HepG2 (cell line): ENCODE measurements around the gene ZNF318. TPM values are rescaled to one million over a fixed set of nuclear protein-coding genes. Genes with fewer than 3 reads are reported as not detected.

Experiments used
- AHR ChIP-seq: IDR thresholded peaks from 2 replicates; pipeline ENCODE4 v1.6.1; 2018; ENCODE audit warnings: missing genetic modification reagents, missing compliant biosample characterization
- CCAR2 ChIP-seq: fragments of 200-400 bp; formaldehyde crosslinking; optimal IDR thresholded peaks from 2 replicates; pipeline ENCODE3; 2018; ENCODE audit warnings: low read depth, mild to moderate bottlenecking, low read length, moderate library complexity
- HIVEP1 ChIP-seq: sonication (generic); formaldehyde crosslinking; IDR thresholded peaks from 2 replicates; pipeline ENCODE4 v1.4.0; 2020; ENCODE audit warnings: mild to moderate bottlenecking, missing genetic modification reagents
- NFIC ChIP-seq: IDR thresholded peaks from 2 replicates; pipeline ENCODE4 v1.6.1; 2012; ENCODE audit warnings: mild to moderate bottlenecking, low read length, inconsistent platforms
- SMARCC2 ChIP-seq: fragments of 450-650 bp; IDR thresholded peaks from 2 replicates; pipeline ENCODE4 v1.6.1; 2017; ENCODE audit warnings: antibody characterized with exemption, mild to moderate bottlenecking
- ZMYM4 ChIP-seq: sonication (generic); formaldehyde crosslinking; IDR thresholded peaks from 2 replicates; pipeline ENCODE4 v1.8.1; 2023; ENCODE audit warnings: mild to moderate bottlenecking, missing genetic modification reagents
- ZNF124 ChIP-seq: sonication (generic); formaldehyde crosslinking; IDR thresholded peaks from 2 replicates; pipeline ENCODE4 v1.4.0; 2020; ENCODE audit warnings: missing genetic modification reagents
- ZNF136 ChIP-seq: sonication (generic); formaldehyde crosslinking; IDR thresholded peaks from 2 replicates; pipeline ENCODE4 v1.8.1; 2022; ENCODE audit warnings: low read depth, mild to moderate bottlenecking, moderate library complexity, missing genetic modification reagents
- ZNF546 ChIP-seq: sonication (generic); formaldehyde crosslinking; conservative IDR thresholded peaks from 2 replicates; pipeline ENCODE4 v1.8.1; 2023; ENCODE audit warnings: mild to moderate bottlenecking, missing genetic modification reagents
- ZNF839 ChIP-seq: sonication (generic); formaldehyde crosslinking; IDR thresholded peaks from 2 replicates; pipeline ENCODE4 v1.4.0; 2020; ENCODE audit warnings: missing genetic modification reagents, mild to moderate bottlenecking, borderline replicate concordance
- polyA plus RNA-seq, 8 experiments: library from polyadenylated mRNA; depleted of rRNA in 3 of 8; stranded (reverse) in 7 of 8; unstranded in 1 of 8; fragments of >200 nt; fragmentation: Illumina TruSeq in 4 of 8; extraction: Trizol in 4 of 8; gene quantifications; 2 replicates each; pipeline versions ENCODE4 v1.2.1 to v1.2.3, GENCODE V29; 2011 to 2016; ENCODE audit warnings: low read depth in 4 of 8, missing spikeins in 1 of 8, mixed read lengths in 1 of 8; ENCODE audit not compliant: insufficient read depth in 1 of 8
- total RNA-seq, 5 experiments: library from RNA; depleted of rRNA; stranded (reverse); fragments of >200 nt; fragmentation: Illumina TruSeq; extraction: Trizol; gene quantifications; 2 replicates each; pipeline ENCODE4 v1.2.3, GENCODE V29; 2016; ENCODE audit warnings: low read depth in 1 of 5
- TF ChIP-seq, protein P1 (sequence below), 2 experiments: sonication (generic) in 1 of 2; formaldehyde crosslinking in 1 of 2; IDR thresholded peaks; 2 replicates each; pipeline versions ENCODE4 v1.6.1 to v1.9.0; 2014 to 2022; ENCODE audit warnings: antibody characterized with exemption in 1 of 2, borderline replicate concordance in 1 of 2, inconsistent platforms in 1 of 2, low read depth in 1 of 2, missing genetic modification reagents in 1 of 2
- TF ChIP-seq, protein P2 (sequence below): sonication (generic); formaldehyde crosslinking; IDR thresholded peaks from 2 replicates; pipeline ENCODE4 v1.4.0; 2020; ENCODE audit warnings: missing genetic modification reagents, mild to moderate bottlenecking, borderline replicate concordance
- TF ChIP-seq, protein P3 (sequence below): sonication (generic); formaldehyde crosslinking; IDR thresholded peaks from 2 replicates; pipeline ENCODE4 v1.4.0; 2020; ENCODE audit warnings: missing genetic modification reagents
- TF ChIP-seq, protein P4 (sequence below): IDR thresholded peaks from 2 replicates; pipeline ENCODE4 v1.6.1; 2018; ENCODE audit warnings: missing genetic modification reagents

The ZNF318 gene
- total and polyA plus RNA-seq, 2 of the 13 experiments (the other 11 are each of a cell fraction or from before 2014, with no cell fraction given): 13.0 to 14.5 TPM

DNA sequence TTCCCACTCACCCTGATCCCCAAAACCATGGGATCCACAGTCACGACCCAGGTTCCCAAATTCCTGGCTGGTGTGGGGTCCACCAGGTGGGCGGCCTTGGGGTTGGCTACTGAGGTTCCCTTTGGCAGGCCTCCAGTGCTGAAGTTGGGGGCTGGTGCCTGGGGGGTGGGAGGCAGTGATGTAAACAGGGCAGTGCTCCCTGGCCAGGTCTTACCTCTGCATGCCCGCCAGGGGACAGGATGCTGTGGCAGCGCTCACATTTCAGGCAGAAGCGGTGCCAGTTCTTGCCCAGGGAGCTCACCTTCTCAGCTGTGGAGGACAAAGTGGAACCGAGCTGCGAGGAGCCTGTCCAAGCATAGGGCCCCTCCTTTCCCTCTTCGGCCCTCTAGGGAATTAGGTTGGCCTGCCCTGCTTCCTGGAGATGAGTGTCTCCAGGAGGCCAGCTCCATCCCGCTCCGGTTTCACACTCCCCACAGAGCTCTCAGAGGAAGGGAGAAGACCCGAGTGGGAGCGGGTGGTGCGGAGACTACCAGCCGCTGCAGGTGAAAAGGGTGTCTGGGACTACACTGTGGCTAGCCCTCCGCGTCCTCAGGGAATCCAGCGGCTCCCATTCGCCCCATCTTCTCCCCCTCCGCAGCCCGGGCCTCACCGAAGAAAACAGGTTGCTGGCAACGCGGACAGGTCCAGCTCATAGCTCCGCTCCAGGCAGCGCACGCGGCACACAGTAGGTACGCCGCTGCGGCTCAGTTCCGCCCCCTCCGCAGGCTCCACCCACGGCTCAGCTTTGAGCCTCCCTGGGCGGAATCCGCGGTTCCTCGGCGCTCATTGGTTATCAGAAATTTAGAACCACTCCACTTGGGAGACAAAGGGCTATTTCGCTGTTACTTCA, 61.1 kb downstream of the ZNF318 start, which contains the start of gene CRIP3 (continued):
- TF ChIP-seq, protein P1, sequence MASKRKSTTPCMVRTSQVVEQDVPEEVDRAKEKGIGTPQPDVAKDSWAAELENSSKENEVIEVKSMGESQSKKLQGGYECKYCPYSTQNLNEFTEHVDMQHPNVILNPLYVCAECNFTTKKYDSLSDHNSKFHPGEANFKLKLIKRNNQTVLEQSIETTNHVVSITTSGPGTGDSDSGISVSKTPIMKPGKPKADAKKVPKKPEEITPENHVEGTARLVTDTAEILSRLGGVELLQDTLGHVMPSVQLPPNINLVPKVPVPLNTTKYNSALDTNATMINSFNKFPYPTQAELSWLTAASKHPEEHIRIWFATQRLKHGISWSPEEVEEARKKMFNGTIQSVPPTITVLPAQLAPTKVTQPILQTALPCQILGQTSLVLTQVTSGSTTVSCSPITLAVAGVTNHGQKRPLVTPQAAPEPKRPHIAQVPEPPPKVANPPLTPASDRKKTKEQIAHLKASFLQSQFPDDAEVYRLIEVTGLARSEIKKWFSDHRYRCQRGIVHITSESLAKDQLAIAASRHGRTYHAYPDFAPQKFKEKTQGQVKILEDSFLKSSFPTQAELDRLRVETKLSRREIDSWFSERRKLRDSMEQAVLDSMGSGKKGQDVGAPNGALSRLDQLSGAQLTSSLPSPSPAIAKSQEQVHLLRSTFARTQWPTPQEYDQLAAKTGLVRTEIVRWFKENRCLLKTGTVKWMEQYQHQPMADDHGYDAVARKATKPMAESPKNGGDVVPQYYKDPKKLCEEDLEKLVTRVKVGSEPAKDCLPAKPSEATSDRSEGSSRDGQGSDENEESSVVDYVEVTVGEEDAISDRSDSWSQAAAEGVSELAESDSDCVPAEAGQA (IDR thresholded peaks at IDR 0.05; ENCODE audit: low read depth): no peak
- TF ChIP-seq, protein P1 (CRISPR knock-in tag; IDR thresholded peaks at IDR 0.05; ENCODE audit: borderline replicate concordance): no peak
- TF ChIP-seq HIVEP1 (CRISPR knock-in tag): 0 out of 2 replicates have a peak, but pooled peaks have one; percentile 35
- TF ChIP-seq ZMYM4 (CRISPR knock-in tag): 0 out of 2 replicates have a peak, but pooled peaks have one; percentile 53
- TF ChIP-seq, protein P2, sequence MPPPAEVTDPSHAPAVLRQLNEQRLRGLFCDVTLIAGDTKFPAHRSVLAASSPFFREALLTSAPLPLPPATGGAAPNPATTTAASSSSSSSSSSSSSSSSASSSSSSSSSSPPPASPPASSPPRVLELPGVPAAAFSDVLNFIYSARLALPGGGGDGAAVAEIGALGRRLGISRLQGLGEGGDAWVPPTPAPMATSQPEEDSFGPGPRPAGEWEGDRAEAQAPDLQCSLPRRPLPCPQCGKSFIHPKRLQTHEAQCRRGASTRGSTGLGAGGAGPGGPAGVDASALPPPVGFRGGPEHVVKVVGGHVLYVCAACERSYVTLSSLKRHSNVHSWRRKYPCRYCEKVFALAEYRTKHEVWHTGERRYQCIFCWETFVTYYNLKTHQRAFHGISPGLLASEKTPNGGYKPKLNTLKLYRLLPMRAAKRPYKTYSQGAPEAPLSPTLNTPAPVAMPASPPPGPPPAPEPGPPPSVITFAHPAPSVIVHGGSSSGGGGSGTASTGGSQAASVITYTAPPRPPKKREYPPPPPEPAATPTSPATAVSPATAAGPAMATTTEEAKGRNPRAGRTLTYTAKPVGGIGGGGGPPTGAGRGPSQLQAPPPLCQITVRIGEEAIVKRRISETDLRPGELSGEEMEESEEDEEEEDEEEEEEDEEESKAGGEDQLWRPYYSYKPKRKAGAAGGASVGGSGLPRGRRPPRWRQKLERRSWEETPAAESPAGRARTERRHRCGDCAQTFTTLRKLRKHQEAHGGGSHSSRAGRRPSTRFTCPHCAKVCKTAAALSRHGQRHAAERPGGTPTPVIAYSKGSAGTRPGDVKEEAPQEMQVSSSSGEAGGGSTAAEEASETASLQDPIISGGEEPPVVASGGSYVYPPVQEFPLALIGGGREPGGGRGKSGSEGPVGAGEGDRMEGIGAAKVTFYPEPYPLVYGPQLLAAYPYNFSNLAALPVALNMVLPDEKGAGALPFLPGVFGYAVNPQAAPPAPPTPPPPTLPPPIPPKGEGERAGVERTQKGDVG: peak; percentile 61; the same call in 1 of the 2 replicates
- TF ChIP-seq SMARCC2: no peak
- TF ChIP-seq CCAR2: no peak
- TF ChIP-seq, protein P3, sequence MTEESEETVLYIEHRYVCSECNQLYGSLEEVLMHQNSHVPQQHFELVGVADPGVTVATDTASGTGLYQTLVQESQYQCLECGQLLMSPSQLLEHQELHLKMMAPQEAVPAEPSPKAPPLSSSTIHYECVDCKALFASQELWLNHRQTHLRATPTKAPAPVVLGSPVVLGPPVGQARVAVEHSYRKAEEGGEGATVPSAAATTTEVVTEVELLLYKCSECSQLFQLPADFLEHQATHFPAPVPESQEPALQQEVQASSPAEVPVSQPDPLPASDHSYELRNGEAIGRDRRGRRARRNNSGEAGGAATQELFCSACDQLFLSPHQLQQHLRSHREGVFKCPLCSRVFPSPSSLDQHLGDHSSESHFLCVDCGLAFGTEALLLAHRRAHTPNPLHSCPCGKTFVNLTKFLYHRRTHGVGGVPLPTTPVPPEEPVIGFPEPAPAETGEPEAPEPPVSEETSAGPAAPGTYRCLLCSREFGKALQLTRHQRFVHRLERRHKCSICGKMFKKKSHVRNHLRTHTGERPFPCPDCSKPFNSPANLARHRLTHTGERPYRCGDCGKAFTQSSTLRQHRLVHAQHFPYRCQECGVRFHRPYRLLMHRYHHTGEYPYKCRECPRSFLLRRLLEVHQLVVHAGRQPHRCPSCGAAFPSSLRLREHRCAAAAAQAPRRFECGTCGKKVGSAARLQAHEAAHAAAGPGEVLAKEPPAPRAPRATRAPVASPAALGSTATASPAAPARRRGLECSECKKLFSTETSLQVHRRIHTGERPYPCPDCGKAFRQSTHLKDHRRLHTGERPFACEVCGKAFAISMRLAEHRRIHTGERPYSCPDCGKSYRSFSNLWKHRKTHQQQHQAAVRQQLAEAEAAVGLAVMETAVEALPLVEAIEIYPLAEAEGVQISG (CRISPR knock-in tag): peak; percentile 30; the same call in 1 of the 2 replicates
- 0 out of 2 replicates have a peak, but pooled peaks have one; percentile 45 for TF ChIP-seq ZNF839
- TF ChIP-seq ZNF546 (CRISPR knock-in tag): no peak
- TF ChIP-seq, protein P4, sequence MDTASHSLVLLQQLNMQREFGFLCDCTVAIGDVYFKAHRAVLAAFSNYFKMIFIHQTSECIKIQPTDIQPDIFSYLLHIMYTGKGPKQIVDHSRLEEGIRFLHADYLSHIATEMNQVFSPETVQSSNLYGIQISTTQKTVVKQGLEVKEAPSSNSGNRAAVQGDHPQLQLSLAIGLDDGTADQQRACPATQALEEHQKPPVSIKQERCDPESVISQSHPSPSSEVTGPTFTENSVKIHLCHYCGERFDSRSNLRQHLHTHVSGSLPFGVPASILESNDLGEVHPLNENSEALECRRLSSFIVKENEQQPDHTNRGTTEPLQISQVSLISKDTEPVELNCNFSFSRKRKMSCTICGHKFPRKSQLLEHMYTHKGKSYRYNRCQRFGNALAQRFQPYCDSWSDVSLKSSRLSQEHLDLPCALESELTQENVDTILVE (CRISPR knock-in tag): no peak
- no peak for TF ChIP-seq ZNF124 (CRISPR knock-in tag)
- peak; percentile 71; the same call in 1 of the 2 replicates for TF ChIP-seq ZNF136 (CRISPR knock-in tag)
- TF ChIP-seq NFIC: no peak
- TF ChIP-seq AHR: no peak
